ENCODE results near the gene PTGIS. TPM values are rescaled to one million over a fixed set of nuclear protein-coding genes. Genes with fewer than 3 reads are reported as not detected.

PTGIS gene
- polyA plus RNA-seq, 3 donors, result 32.4 to 38.9 (median 34.6) TPM

- DNase-seq (ENCODE audit: extremely low read depth in 1 of 11, low read depth in 9 of 11, low spot score in 4 of 11), result no peak
Observed at GRCh38 chr20:49518576-49518975, 49.4 kb downstream of the PTGIS start.

- no peak for DNase-seq (ENCODE audit: extremely low read depth in 1 of 11, low read depth in 9 of 11, low spot score in 4 of 11)
Observed at GRCh38 chr20:49517805-49518100, 50.2 kb downstream of the PTGIS start.

DNA sequence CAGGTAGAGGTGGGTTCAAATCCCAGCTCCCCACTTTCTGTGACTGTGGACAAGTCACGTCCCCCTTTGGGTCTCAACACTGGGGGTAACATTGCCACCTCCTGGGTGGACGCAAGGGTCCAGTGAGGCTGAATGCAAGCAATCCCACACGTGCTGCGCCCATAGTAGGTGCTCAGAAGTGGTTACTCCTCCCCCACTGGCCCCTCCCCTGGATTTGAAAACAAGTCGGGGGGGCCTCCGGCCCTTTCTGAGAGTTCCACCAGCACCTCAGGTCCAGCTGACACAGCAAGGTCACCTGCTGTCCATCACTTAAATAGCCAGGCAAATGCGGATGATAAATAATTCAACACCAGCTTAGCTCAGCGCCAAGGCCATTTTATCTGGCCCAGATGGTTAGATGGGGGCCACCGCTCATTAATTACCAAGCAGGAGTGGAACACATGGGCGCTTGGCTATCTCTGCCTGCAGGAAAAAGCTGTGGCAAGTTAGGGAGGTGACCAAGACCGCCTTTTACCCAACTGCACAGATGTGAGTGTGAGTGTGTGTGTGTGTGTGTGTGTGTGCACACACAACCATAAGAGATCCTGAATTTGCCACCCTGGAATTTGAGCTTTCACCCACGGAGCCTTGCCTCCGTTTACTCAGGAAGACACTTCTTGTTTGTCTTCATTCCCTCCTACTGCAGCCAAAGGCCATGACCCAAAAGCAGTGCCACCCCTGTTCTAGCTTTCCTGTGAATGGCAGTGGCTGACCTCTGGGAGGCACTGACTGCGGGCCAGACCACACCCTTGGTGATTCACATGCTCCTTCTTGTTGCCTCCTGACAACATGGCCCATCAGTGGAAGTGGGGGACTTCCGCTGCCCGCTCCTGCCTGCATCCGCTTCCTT, 50.8 kb downstream of the PTGIS start:
- DNase-seq (ENCODE audit: extremely low read depth in 1 of 11, low read depth in 9 of 11, low spot score in 4 of 11), result no peak

GRCh38 chr20:49515586-49515985, 52.4 kb downstream of the PTGIS start:
- no peak for DNase-seq (ENCODE audit: extremely low read depth in 1 of 11, low read depth in 9 of 11, low spot score in 4 of 11)

GRCh38 chr20:49513517-49513916, 54.4 kb downstream of the PTGIS start:
- no peak for DNase-seq (ENCODE audit: extremely low read depth in 1 of 11, low read depth in 9 of 11, low spot score in 4 of 11)

DNA sequence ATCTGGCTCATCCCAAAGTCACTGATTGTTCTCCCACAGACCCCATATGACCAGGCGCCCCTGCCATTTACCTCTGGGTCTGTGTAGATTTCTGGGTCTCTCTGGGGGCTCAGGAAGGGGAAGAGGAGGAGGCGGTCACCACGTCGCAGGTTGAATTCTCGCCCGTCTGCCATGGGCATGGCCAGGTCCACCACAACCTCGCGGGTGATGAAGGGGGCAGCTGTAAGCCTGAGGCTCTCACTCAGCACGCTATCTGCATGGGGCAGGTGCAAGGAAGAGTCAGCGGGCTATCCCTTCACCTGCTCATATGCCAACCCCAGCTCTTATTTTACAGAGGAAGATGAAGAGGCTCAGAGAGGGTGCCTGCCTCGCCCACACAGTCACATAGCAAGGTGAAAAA, 54.9 kb downstream of the PTGIS start:
- no peak for DNase-seq (ENCODE audit: extremely low read depth in 1 of 11, low read depth in 9 of 11, low spot score in 4 of 11)

DNA sequence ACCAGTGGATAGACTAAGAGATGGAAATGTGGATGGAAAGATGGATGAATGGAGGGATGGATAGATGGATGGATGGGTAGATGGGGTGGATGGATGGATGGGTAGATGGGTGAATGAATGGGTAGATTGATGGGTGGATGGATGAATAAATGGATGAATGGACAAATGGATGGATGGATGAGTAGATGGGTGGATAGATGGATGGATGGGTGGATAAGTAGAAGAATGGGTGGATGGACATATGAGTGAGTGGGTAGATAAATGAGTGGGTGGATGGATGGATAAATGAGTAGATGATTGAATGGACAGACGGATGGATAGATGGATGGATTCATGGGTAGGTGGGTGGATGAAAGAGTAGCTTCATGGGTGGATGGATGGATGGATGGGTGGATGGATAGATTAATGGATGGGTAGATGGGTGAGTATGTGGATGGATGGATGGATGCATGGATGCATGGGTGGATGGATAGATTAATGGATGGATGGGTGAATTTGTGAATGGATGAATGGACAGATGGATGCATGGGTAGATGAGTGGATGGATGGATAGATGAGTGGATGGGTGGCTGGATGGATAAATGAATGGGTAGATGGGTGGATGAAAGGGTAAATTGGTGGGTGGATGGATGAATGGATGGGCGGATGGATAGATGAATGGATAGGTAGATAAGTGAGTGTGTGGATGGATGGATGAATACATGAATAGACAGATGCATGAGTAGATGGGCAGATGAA, 56.0 kb downstream of the PTGIS start:
- no peak for DNase-seq (ENCODE audit: extremely low read depth in 1 of 11, low read depth in 9 of 11, low spot score in 4 of 11)

DNA sequence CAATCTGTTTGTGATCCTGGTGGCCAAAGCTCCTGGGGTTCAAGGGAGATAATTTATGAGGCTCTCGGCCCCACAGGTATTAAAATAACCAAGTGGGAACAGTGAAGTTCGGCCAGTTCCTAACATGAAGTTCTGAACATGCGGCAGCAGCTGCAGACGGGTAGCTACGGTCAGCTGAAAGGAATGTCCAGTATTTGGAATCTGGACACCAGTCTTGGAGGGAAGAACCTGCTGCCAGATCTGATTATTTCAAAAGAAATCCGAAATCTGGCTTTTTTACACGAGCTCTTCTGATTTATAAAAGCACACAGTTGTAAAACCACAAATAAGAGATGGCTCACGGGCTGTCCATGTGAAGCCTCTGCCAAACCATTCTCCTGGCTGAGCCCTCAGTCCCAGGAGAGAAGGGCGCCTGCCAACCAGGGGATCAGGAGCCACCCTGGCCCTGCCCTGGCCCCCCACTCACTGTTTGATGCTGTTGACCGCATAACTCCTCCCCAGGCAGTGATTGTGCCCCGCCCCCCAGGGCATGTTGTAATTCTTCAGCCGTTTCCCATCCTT, 57.3 kb downstream of the PTGIS start:
- peak in 2 of 11 donors; percentile 13 to 16 for DNase-seq (ENCODE audit: extremely low read depth in 1 of 11, low read depth in 9 of 11, low spot score in 4 of 11)

- DNase-seq (ENCODE audit: extremely low read depth in 1 of 11, low read depth in 9 of 11, low spot score in 4 of 11), result peak in 5 of 11 donors; percentile 36 to 57 (median 43)
Observed at GRCh38 chr20:49508435-49509199, 59.3 kb downstream of the PTGIS start.

- DNase-seq (ENCODE audit: extremely low read depth in 1 of 11, low read depth in 9 of 11, low spot score in 4 of 11), result no peak
Observed at GRCh38 chr20:49507741-49508434, 60.0 kb downstream of the PTGIS start.

- peak in 10 of 11 donors; percentile 55 to 83 (median 72) for DNase-seq (ENCODE audit: extremely low read depth in 1 of 11, low read depth in 9 of 11, low spot score in 4 of 11)
Observed at GRCh38 chr20:49505518-49505917, 62.4 kb downstream of the PTGIS start.

- no peak for DNase-seq (ENCODE audit: extremely low read depth in 1 of 11, low read depth in 9 of 11, low spot score in 4 of 11)
Observed at GRCh38 chr20:49503176-49503575, 64.8 kb downstream of the PTGIS start.

GRCh38 chr20:49501917-49502316, 66.0 kb downstream of the PTGIS start:
- no peak for DNase-seq (ENCODE audit: extremely low read depth in 1 of 11, low read depth in 9 of 11, low spot score in 4 of 11)

DNA sequence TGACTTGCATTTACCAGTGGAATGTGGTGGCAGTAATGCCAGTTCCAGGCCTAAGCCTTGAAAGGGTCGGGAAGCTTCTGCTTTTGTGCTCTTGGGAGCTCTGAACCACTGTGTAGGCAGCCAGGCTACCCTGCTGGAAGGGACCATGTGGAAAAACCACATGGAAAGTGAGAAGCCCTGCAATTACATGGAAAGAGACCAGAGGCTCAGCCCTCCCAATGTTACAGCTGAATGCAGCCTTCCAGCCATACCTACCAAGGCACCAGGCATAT, 70.6 kb downstream of the PTGIS start:
- DNase-seq (ENCODE audit: extremely low read depth in 1 of 11, low read depth in 9 of 11, low spot score in 4 of 11), result no peak

GRCh38 chr20:49496553-49497397, 71.2 kb downstream of the PTGIS start:
- no peak for DNase-seq (ENCODE audit: extremely low read depth in 1 of 11, low read depth in 9 of 11, low spot score in 4 of 11)

GRCh38 chr20:49496043-49496442, 71.9 kb downstream of the PTGIS start:
- no peak for DNase-seq (ENCODE audit: extremely low read depth in 1 of 11, low read depth in 9 of 11, low spot score in 4 of 11)

DNA sequence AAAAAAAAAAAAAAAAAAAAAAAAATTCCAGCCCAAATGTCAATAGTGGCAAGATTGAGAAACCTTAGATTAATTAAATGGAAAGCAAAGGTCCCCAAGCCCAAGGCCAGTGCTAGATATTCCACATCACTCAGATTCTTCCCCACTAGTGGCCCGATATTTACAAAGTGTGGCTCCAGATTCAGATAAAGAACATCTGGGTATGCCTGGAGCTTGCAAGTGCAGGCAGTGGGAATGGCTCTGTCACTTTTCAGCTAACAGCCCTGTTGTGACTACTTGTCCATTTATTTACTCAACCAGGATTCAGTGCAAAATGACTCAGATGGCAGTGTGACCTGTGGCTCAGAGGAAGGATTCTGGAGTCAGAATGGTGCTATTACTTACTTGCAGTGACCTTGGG, 77.2 kb downstream of the PTGIS start:
- DNase-seq (ENCODE audit: extremely low read depth in 1 of 11, low read depth in 9 of 11, low spot score in 4 of 11), result no peak

- DNase-seq (ENCODE audit: extremely low read depth in 1 of 11, low read depth in 9 of 11, low spot score in 4 of 11), result no peak
Observed at GRCh38 chr20:49489688-49490087, 78.2 kb downstream of the PTGIS start.

Data from renal cortex interstitium (tissue), 11 donors.